ENCODE data around the gene MGST2. TPM values are rescaled to one million over a fixed set of nuclear protein-coding genes. Genes with fewer than 3 reads are reported as not detected.

The MGST2 gene
- total RNA-seq, 2 donors from 2014 or later, result 24.3 to 35.5 TPM

DNA sequence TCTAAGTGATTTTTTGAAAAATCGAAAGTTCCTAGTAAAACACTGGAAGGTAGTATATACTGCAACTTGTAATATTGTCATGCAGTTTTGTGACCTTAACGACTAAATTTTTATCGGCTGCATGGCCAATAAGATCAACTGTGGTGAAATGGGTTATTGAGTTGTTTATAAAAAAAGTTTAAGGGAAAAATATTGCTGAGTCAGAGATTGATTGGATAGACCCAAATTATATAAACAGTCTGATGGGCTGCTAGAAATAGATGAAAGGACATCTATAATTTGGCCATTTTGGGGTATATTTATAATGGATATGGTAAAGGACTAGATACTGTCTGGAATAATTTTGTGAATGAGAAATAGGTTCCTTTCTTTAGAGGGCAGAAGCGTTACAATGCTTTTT lies 56.2 kb downstream of the MGST2 start:
- Histone ChIP-seq H3K9me3 (no peaks in the 10 kb centered on the region), H3K4me1 (ENCODE audit: control insufficient read depth in 1 of 2, low read depth in 2 of 2) (no peaks in the 10 kb centered on the region), H3K27ac (no peak overlapping the region), H3K27me3 (replicated peaks; ENCODE audit: insufficient read depth) (no peaks in the 10 kb centered on the region), H3K4me3 (no peak overlapping the region), H3K36me3 (peaks cover 4% of the 10 kb centered on the region)
- TF ChIP-seq, protein P1, sequence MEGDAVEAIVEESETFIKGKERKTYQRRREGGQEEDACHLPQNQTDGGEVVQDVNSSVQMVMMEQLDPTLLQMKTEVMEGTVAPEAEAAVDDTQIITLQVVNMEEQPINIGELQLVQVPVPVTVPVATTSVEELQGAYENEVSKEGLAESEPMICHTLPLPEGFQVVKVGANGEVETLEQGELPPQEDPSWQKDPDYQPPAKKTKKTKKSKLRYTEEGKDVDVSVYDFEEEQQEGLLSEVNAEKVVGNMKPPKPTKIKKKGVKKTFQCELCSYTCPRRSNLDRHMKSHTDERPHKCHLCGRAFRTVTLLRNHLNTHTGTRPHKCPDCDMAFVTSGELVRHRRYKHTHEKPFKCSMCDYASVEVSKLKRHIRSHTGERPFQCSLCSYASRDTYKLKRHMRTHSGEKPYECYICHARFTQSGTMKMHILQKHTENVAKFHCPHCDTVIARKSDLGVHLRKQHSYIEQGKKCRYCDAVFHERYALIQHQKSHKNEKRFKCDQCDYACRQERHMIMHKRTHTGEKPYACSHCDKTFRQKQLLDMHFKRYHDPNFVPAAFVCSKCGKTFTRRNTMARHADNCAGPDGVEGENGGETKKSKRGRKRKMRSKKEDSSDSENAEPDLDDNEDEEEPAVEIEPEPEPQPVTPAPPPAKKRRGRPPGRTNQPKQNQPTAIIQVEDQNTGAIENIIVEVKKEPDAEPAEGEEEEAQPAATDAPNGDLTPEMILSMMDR (IDR thresholded peaks at IDR 0.05), result no peak
- ATAC-seq (ENCODE audit: insufficient number of reproducible peaks, low FRiP score, low read depth), result no peak
- DNase-seq (ENCODE audit: low spot score), result no peak

DNA sequence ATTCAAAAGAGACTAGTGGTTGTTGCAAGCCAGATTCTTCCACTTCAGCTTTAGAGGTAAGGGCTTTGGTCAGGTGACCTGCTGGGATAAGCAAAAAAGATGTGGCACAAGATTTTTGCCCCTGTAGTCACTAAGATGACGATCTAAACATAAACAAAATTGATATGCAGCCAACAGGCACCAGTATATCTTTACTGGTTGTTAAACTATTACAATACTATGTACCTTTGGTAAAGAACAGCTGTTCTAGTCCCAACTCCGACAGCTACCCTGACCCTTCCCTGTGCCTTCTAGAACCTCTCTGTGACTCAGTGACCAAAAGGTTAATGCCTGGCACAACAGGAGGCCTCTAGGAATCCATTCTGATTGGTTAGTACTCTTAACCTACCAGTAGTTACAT lies 59.6 kb downstream of the MGST2 start:
- TF ChIP-seq, protein P1 (IDR thresholded peaks at IDR 0.05), result no peak
- H3K4me1 ChIP-seq (ENCODE audit: control insufficient read depth in 1 of 2, low read depth in 2 of 2), result no peaks in the 10 kb centered on the region
- H3K27ac ChIP-seq, result no peak overlapping the region
- DNase-seq (ENCODE audit: low spot score), result no peak
- peaks cover 3% of the 10 kb centered on the region for H3K36me3 ChIP-seq
- no peak overlapping the region for H3K4me3 ChIP-seq
- no peak for ATAC-seq (ENCODE audit: insufficient number of reproducible peaks, low FRiP score, low read depth)
- H3K9me3 ChIP-seq, result no peaks in the 10 kb centered on the region
- no peaks in the 10 kb centered on the region for H3K27me3 ChIP-seq (replicated peaks; ENCODE audit: insufficient read depth)

DNA sequence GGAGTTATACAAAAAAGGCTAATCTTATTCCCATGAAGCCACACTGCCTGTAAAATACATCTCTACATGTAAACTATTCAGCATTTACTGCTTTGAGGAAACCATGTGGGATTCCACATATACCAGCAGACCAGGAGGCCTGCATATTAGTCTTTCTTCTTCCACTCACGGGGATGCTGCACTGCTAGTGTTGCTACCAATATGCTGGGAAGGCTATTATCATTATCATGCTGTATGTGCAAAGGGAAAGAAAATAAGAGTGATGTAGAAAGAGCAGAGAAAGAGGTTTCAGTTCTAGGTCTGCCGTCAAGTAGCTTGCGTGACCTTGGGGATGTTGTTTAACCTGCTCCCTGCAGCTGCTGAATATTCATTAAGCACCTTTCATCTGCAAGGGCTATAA lies 61.0 kb downstream of the MGST2 start:
- H3K9me3 ChIP-seq, result no peaks in the 10 kb centered on the region
- no peak overlapping the region for H3K4me3 ChIP-seq
- TF ChIP-seq, protein P1 (IDR thresholded peaks at IDR 0.05), result no peak
- no peak for DNase-seq (ENCODE audit: low spot score)
- no peaks in the 10 kb centered on the region for H3K27me3 ChIP-seq (replicated peaks; ENCODE audit: insufficient read depth)
- H3K27ac ChIP-seq, result no peak overlapping the region
- peaks cover 3% of the 10 kb centered on the region for H3K36me3 ChIP-seq
- ATAC-seq (ENCODE audit: insufficient number of reproducible peaks, low FRiP score, low read depth), result no peak
- H3K4me1 ChIP-seq (ENCODE audit: control insufficient read depth in 1 of 2, low read depth in 2 of 2), result no peaks in the 10 kb centered on the region

DNA sequence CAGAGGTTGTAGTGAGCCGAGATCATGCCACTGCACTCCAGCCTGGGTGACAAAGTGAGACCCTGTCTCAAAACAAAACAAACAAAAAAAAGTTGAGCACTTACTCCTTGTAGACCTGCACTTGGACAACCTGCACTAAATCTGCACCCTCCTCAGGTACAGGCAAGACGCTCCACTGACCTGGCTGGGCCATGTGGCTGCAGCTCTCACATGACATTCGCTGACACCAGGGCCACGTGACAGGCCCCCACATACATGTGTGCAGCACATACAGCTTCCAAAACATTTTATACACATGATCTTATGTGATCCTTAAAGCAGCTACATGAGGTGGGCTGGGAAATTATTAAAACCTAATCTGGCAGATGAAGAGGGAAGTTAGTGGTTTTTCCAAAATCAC lies 62.5 kb downstream of the MGST2 start:
- no peak for ATAC-seq (ENCODE audit: insufficient number of reproducible peaks, low FRiP score, low read depth)
- no peak overlapping the region for H3K27ac ChIP-seq
- H3K9me3 ChIP-seq, result no peaks in the 10 kb centered on the region
- no peak for DNase-seq (ENCODE audit: low spot score)
- H3K4me3 ChIP-seq, result no peak overlapping the region
- TF ChIP-seq, protein P1 (IDR thresholded peaks at IDR 0.05), result no peak
- H3K4me1 ChIP-seq (ENCODE audit: control insufficient read depth in 1 of 2, low read depth in 2 of 2), result no peaks in the 10 kb centered on the region
- H3K36me3 ChIP-seq, result peaks cover 3% of the 10 kb centered on the region
- H3K27me3 ChIP-seq (replicated peaks; ENCODE audit: insufficient read depth), result no peaks in the 10 kb centered on the region

DNA sequence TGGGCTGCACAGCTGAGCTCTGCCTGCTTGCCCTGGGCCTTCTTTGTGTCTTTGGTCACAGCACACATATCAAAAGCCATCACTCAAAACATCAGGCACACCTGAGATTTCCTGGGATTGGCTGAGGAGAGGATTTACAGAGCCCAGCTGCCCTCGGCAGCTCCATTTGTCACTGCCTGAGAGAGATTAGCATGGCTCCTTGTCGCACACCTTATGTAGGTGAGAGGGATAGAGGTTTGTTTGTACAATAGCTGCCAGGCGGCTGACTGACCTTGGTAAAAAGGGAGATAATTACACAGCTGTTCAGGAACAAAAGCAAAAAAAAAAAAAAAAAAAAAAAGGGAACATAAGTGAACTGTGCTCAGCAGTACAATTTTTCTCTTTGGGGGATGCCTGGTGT lies 63.2 kb downstream of the MGST2 start:
- no peak overlapping the region for H3K4me3 ChIP-seq
- H3K27me3 ChIP-seq (replicated peaks; ENCODE audit: insufficient read depth), result no peaks in the 10 kb centered on the region
- H3K4me1 ChIP-seq (ENCODE audit: control insufficient read depth in 1 of 2, low read depth in 2 of 2), result peaks cover 0 to 2% of the 10 kb centered on the region in 2 donors
- TF ChIP-seq, protein P1 (IDR thresholded peaks at IDR 0.05), result no peak
- H3K27ac ChIP-seq, result no peak overlapping the region
- H3K36me3 ChIP-seq, result peaks cover 3% of the 10 kb centered on the region
- ATAC-seq (ENCODE audit: insufficient number of reproducible peaks, low FRiP score, low read depth) (no peak), DNase-seq (ENCODE audit: low spot score) (no peak)
- no peaks in the 10 kb centered on the region for H3K9me3 ChIP-seq

All from thoracic aorta (tissue), 2 donors.